Measurements from ENCODE around the gene LPIN2.
"Not testable (repeated sequence)": the region's sequence is repeated elsewhere in the genome, so short reads cannot be mapped to it uniquely, and the experiment has no call there.

Gene LPIN2

GRCh38 chr18:3013024-3013804, at the start of gene LPIN2:
Gene LPIN2 (minus strand): TSS chr18:3013144. CDS start chr18:2960840, 52,304 bp downstream.
- peak; percentile 98 for DNase-seq

GRCh38 chr18:3061581-3062312, 48.8 kb upstream of the LPIN2 start:
- no peak for DNase-seq

- DNase-seq: no peak
Measured at GRCh38 chr18:3060667-3061580, 48.0 kb upstream of the LPIN2 start.

GRCh38 chr18:3059272-3059671, 46.3 kb upstream of the LPIN2 start:
- no peak for DNase-seq

GRCh38 chr18:3058328-3059191, 45.6 kb upstream of the LPIN2 start:
- no peak for DNase-seq

- DNase-seq: no peak
Measured at GRCh38 chr18:3057526-3057925, 44.6 kb upstream of the LPIN2 start.

- no peak for DNase-seq
Measured at GRCh38 chr18:3056311-3056710, 43.4 kb upstream of the LPIN2 start.

GRCh38 chr18:3055816-3056215, 42.9 kb upstream of the LPIN2 start:
- DNase-seq: no peak

GRCh38 chr18:3055186-3055728, 42.3 kb upstream of the LPIN2 start:
- no peak for DNase-seq

GRCh38 chr18:3054780-3055179, 41.8 kb upstream of the LPIN2 start:
- DNase-seq: no peak

GRCh38 chr18:3054214-3054613, 41.3 kb upstream of the LPIN2 start:
- DNase-seq: no peak

GRCh38 chr18:3053081-3053480, 40.1 kb upstream of the LPIN2 start:
- no peak for DNase-seq

- DNase-seq: no peak
Measured at GRCh38 chr18:3052411-3052758, 39.4 kb upstream of the LPIN2 start.

GRCh38 chr18:3051718-3052410, 38.9 kb upstream of the LPIN2 start:
- no peak for DNase-seq

- DNase-seq: not testable (repeated sequence)
Measured at GRCh38 chr18:3049897-3050454, 37.0 kb upstream of the LPIN2 start.

- no peak for DNase-seq
Measured at GRCh38 chr18:3048820-3049349, 35.9 kb upstream of the LPIN2 start.

- no peak for DNase-seq
Measured at GRCh38 chr18:3048121-3048520, 35.2 kb upstream of the LPIN2 start.

GRCh38 chr18:3046216-3046808, 33.4 kb upstream of the LPIN2 start:
- DNase-seq: no peak

- no peak for DNase-seq
Measured at GRCh38 chr18:3044931-3045698, 32.2 kb upstream of the LPIN2 start.

GRCh38 chr18:3042379-3042778, 29.4 kb upstream of the LPIN2 start:
- DNase-seq: no peak
